Keratinocyte (primary cell): Measurements from ENCODE around the gene ZEB2.

ENCODE experiments used
- CTCF ChIP-seq, 3 experiments: IDR thresholded peaks in 1 of 3; conservative IDR thresholded peaks in 1 of 3; optimal IDR thresholded peaks in 1 of 3; 2 replicates in 2 of 3; 3 replicates in 1 of 3; pipeline versions ENCODE3 to v1.5.1; 2011; ENCODE audit warnings: low read length in 3 of 3, mild to moderate bottlenecking in 3 of 3, moderate library complexity in 2 of 3, control low read depth in 1 of 3, inconsistent platforms in 1 of 3; ENCODE audit not compliant: insufficient read depth in 2 of 3; ENCODE audit errors: extremely low read depth in 1 of 3
- EZH2 ChIP-seq: IDR thresholded peaks from one replicate; pipeline ENCODE4 v1.6.1; 2012; ENCODE audit warnings: inconsistent platforms, mild to moderate bottlenecking, low read length, moderate library complexity

GRCh38 chr2:144490857-144491256 is 29.1 kb downstream of the ZEB2 start:
- TF ChIP-seq CTCF (optimal IDR thresholded peaks at IDR 0.05 in 1 of 3, IDR thresholded peaks at IDR 0.05 in 1 of 3, conservative IDR thresholded peaks at IDR 0.05 in 1 of 3; ENCODE audit: extremely low read depth in 1 of 3, insufficient read depth in 2 of 3, low read length in 3 of 3) (no peak), EZH2 (no peak)
